Lower lobe of right lung (tissue), 2 donors: Measurements from ENCODE around the gene USP48. TPM values are rescaled to one million over a fixed set of nuclear protein-coding genes. Genes with fewer than 3 reads are reported as not detected.

ENCODE experiments used
- ATAC-seq, 2 donors: fragments of 200-7000 bp; cut with Tn5 transposase; one replicate each; pipeline ENCODE4 v1.9.1; 2020 to 2022; ENCODE audit warnings: mild to moderate bottlenecking in 2 of 2, moderate library complexity in 2 of 2
- DNase-seq: peaks from one replicate; pipeline ENCODE4 v3.0.0-alpha.2; 2020
- H3K27ac ChIP-seq: fragments of 200-600 bp; one replicate; pipeline ENCODE4 v1.8.0; 2022
- H3K27me3 ChIP-seq: fragments of 200-600 bp; one replicate; pipeline ENCODE4 v1.8.0; 2022; ENCODE audit warnings: low read depth
- H3K36me3 ChIP-seq: fragments of 200-600 bp; one replicate; pipeline ENCODE4 v1.8.0; 2022; ENCODE audit warnings: mild to moderate bottlenecking
- H3K4me1 ChIP-seq: fragments of 200-600 bp; one replicate; pipeline ENCODE4 v1.8.0; 2022
- H3K4me3 ChIP-seq: fragments of 200-600 bp; one replicate; pipeline ENCODE4 v1.8.0; 2022; ENCODE audit warnings: mild to moderate bottlenecking
- H3K9me3 ChIP-seq: fragments of 200-600 bp; one replicate; pipeline ENCODE4 v1.8.0; 2022
- CTCF ChIP-seq: fragments of 200-600 bp; IDR thresholded peaks from one replicate; pipeline ENCODE4 v1.8.0; 2022; ENCODE audit warnings: antibody characterized with exemption, mild to moderate bottlenecking
- intact Hi-C: fragments of 100-400 bp; cut with DNase I; formaldehyde crosslinking; loops from one replicate; pipeline ENCODE4 v1.11.0; 2022
- total RNA-seq: library from RNA; stranded (reverse); fragmentation: NEBNext Ultra II Directional; extraction: Animal tissue kit (Norgen Biotek cat#: 25700); gene quantifications from one replicate; pipeline ENCODE4 v1.2.1, GENCODE V29; 2021
- donor health status: DM: no; HTN: yes; CAD: no; lungs with severe emphysema.

Gene USP48
- total RNA-seq, 1 donor from 2014 or later: 61.9 TPM

GRCh38 chr1:21759818-21760217 is 23.1 kb downstream of the USP48 start:
- Histone ChIP-seq H3K4me1 (peaks cover 44% of the 10 kb centered on the region), H3K36me3 (peaks cover 17% of the 10 kb centered on the region)
- intact Hi-C loops: no loop called here

GRCh38 chr1:21759182-21759581 is 23.8 kb downstream of the USP48 start:
- no peak overlapping the region for H3K27ac ChIP-seq
- intact Hi-C loops: no loop called here
- ATAC-seq: no peak
- H3K4me3 ChIP-seq: no peak overlapping the region
- peaks cover 24% of the 10 kb centered on the region for H3K36me3 ChIP-seq
- no peak for TF ChIP-seq CTCF
- no peaks in the 10 kb centered on the region for H3K9me3 ChIP-seq
- H3K27me3 ChIP-seq: no peaks in the 10 kb centered on the region
- DNase-seq: no peak
- H3K4me1 ChIP-seq: peaks cover 37% of the 10 kb centered on the region

More at GRCh38 chr1:21759818-21760217, 23.1 kb downstream of the USP48 start:
- no peak for DNase-seq
- no peak for ATAC-seq
- TF ChIP-seq CTCF: no peak
- Histone ChIP-seq H3K9me3 (no peaks in the 10 kb centered on the region), H3K27ac (no peak overlapping the region), H3K4me3 (no peak overlapping the region), H3K27me3 (no peaks in the 10 kb centered on the region)

GRCh38 chr1:21758614-21759013 is 24.3 kb downstream of the USP48 start:
- H3K9me3 ChIP-seq: no peaks in the 10 kb centered on the region
- no peak for ATAC-seq
- H3K27ac ChIP-seq: no peak overlapping the region
- H3K4me3 ChIP-seq: no peak overlapping the region
- H3K4me1 ChIP-seq: peaks cover 33% of the 10 kb centered on the region
- no peak for DNase-seq
- no peak for TF ChIP-seq CTCF
- H3K27me3 ChIP-seq: no peaks in the 10 kb centered on the region
- H3K36me3 ChIP-seq: peaks cover 29% of the 10 kb centered on the region
- intact Hi-C loops: no loop called here

GRCh38 chr1:21756393-21757089 is 26.4 kb downstream of the USP48 start:
- no peak overlapping the region for H3K27ac ChIP-seq
- peaks cover 50% of the 10 kb centered on the region for H3K36me3 ChIP-seq
- intact Hi-C loops: no loop called here
- no peak for TF ChIP-seq CTCF
- peaks cover 22% of the 10 kb centered on the region for H3K4me1 ChIP-seq
- H3K4me3 ChIP-seq: no peak overlapping the region
- peak; percentile 85 to 88 for ATAC-seq
- H3K27me3 ChIP-seq: no peaks in the 10 kb centered on the region
- no peak for DNase-seq
- H3K9me3 ChIP-seq: no peaks in the 10 kb centered on the region

- H3K27ac ChIP-seq: no peak overlapping the region
- no peak for TF ChIP-seq CTCF
- no peak for DNase-seq
- ATAC-seq: no peak
- H3K4me3 ChIP-seq: no peak overlapping the region
- no peaks in the 10 kb centered on the region for H3K27me3 ChIP-seq
- H3K4me1 ChIP-seq: peaks cover 16% of the 10 kb centered on the region
- H3K9me3 ChIP-seq: no peaks in the 10 kb centered on the region
- H3K36me3 ChIP-seq: peaks cover 65% of the 10 kb centered on the region
- intact Hi-C loops: no loop called here
These were observed 27.9 kb downstream of the USP48 start for GRCh38 chr1:21755067-21755466.
